ENCODE data around the gene CHD1L.
"Not testable (repeated sequence)": the region's sequence is repeated elsewhere in the genome, so short reads cannot be mapped to it uniquely, and the experiment has no call there.

Gene CHD1L

DNA sequence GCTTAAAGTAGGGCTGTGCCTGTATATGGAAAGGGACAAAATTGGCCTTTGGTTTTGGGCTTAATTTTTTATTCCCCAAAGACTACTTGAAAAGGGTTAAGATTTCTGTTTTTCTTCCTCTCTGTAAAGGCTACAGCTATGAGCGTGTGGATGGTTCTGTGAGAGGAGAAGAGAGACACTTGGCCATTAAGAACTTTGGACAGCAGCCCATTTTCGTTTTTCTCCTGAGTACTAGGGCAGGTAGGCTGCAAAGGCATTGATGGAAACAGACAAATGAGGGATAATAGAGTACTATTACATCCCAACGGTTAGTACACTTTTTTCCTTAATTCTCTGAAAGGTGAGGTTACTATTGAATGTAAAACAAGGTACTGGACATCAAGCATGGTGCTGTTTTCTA, 29.6 kb downstream of the CHD1L start:
- no peak for DNase-seq

DNA sequence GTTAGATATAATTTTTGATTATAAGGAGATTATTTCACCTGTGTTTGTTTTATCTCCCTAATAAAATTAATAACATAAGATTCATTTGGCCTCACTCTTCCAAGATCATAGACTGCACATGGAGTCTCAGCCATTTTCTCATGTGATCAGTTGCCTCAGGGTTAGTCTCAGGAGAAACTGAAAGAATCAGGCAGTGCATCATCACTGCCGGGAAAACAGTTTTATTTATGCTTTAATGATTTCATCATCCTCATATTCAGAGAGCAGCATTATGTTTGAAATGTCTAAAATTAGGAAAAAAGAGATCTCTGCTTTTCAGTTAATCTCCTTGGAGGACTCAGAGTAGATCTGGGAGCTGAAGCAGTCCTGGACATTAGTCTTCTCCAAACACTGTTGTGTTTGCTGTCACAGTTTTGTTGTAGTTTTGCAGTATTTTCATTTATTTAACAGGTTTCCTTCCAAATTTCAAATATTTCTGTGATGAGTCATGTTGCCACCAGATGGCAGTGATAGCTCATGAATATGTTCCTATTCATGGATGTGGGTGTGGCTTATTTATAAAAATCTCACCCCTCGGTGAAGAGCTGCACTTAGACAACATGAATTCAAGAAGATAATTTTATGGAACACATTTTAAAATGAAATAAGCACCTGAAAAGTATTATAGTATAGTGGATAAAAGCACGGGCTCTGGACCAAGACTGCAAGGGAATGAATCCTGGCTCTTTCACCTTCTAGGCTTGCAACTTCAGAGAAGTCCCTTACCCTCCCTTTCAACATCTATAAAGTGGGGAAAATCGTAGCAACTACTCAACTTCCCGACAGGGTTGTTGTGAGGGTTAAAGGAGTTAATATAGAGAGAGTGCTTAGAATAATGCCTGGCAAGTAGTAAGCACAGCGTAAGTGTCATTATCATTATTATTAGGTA, 31.2 kb downstream of the CHD1L start:
- DNase-seq = no peak

DNA sequence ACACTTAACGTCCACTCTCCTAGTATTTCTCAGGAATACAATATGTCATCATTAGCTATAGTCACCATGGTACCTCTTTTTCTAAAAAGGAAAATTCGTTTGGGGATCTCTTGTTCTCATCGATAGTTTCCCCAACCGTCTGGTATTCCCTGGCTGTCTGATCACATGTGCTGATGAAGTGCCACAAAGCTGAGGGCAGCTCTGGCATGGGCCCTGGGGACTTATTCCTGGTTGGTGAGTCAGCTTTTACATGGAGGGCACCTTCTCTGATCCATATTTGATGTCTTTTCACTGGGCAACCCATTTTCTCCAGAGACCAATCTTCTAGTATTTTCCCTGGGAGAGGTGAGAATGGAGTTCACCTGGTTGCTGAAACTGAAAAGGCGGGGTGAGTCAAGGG, 39.5 kb downstream of the CHD1L start:
- DNase-seq = no peak

DNA sequence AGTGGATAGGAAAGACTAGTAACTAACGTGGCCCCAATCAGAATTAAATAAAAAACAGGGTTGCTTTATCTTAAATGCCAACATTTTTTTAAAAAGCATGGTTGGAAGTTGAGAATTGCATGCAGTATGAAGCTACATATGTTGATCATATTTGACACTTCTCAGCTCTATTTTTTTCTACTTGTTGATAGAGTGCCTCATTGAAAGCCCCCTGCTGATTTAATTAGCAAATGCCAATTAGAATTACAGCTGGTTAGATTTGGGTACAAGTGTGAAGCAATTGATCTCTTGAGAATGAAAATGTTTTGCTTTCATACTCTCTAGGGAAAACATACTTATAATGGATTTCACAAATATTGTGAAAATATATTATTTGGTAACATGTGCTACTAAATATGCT, 40.5 kb downstream of the CHD1L start:
- no peak for DNase-seq

DNA sequence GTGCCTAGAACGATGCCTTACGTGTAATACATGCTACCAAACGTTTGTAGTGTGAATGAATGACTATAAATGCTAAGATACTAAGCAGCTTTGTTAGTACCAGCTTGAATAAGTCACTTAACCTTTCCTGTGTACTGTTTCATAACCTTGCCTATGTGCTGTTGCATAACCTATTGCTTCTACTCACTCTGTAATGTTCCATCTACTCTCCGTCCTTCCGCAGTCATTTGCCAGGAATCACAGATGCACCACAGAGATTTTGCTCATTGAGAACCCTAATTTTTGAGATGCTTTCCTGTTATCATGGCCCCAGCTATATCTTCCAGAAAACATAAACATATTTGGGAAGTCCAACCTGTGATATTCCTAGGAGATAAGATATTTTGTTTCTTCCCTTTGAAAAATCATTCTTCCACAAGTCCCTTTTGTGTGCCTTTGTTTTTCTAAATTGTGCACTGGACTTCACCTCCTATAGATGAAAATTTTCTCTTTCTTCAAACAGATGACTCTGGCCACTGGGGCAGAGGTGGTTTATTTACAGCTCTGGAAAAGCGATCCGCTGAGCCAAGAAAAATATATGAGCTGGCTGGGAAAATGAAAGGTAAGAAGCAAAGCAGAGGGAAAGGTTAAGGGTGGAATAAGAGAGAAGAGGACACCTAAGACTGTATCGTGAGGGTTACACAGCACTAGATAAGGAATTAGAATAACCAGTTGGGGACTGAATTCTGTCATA, 44.8 kb downstream of the CHD1L start:
- DNase-seq = no peak

DNA sequence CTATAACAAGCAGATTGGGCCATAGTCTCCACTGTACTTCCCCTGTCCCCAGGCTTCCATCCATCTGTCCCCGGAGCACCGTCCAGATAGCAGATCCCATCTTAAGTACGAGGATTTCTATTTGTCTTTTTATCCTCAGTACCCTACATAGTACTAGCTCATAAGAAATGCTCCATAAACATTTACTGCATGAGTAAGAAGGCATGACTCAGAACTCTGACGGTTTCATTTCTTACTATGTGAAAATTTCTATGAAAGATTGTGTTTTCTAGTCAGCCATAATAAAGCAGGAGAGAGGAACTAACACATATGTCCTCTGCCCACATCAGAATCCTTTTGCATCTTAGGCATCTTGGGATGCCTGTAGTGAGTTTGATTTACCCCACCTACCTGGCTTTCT, 49.5 kb downstream of the CHD1L start:
- DNase-seq = no peak

DNA sequence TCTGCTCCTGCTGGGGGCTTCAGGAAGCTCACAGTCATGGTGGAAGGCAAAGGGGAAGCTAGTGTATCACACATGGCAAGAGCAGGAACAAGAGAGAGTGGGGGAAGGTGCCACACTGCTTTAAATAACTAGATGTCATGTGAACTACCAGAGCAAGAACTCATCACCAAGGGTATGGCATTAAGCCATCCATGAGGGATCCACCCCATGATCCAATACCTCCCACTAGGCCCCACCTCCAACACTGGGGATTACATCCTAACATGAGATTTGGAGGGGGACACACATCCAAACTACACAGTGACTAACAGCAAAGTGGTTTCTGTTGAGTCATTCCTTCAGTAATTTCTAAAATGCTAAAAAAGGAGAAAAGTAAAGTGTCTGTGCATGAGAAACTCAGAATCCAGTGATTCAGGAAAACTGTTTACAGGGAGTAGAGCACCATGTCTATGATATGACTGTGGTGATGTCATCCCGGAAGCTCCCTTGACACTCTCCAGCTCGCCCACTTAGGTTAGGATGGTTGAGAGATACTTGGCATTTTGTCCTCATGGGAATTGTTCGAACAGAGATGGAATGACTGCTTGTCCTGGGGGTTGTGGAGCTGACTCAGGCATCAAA, 50.3 kb downstream of the CHD1L start:
- DNase-seq = no peak

DNA sequence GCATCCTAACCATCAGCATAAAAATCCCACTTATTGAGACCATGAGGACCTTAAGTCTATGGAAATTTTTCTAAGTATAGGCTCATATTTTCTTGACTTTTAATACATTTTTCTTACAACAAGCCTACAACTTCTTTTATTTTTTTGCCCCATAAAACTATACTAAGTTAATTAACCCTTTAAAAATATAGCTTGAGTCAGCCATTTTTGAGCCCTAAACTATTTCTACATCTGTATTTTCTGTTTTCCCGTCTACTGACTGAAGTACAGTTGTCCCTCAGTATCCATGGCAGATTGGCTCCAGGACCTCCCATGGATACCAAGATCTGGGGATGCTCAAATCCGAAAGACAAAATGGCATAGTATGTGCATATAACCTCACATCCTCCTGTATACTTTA, 55.0 kb downstream of the CHD1L start:
- DNase-seq = no peak

DNA sequence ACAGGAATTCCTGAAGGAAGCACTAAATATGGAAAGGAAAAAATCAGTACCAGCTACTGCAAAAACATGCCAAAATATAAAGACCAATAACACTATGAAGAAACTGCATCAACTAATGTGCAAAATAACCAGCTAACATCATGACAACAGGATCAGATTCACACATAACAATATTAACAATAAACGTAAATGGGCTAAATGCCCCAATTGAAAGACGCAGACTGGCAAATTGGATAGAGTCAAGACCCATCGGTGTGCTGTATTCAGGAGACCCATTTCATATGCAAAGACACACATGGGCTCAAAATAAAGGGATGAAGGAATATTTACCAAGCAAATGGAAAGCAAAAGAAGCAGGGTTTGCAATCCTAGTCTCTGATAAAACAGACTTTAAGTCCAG, 63.3 kb downstream of the CHD1L start:
- DNase-seq = not testable (repeated sequence)

DNA sequence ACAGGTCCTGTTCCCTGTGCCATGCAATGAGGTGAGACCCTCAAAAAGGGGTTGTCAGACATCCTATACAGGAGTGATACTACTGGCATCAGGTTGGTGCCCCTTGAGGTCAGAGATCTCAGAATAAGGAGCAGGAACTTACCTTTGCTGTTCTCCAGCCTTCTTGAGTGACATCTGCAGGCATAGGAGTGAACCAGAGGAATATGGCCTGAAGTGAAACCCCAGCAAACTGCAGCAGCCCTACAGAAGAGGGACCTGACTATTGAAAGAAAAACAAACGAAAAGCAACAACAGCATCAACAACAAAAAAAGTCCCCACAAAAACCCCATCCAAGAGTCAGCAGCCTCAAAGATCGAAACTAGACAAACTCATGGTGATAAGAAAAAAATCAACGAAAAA, 74.5 kb downstream of the CHD1L start:
- DNase-seq = no peak

DNA sequence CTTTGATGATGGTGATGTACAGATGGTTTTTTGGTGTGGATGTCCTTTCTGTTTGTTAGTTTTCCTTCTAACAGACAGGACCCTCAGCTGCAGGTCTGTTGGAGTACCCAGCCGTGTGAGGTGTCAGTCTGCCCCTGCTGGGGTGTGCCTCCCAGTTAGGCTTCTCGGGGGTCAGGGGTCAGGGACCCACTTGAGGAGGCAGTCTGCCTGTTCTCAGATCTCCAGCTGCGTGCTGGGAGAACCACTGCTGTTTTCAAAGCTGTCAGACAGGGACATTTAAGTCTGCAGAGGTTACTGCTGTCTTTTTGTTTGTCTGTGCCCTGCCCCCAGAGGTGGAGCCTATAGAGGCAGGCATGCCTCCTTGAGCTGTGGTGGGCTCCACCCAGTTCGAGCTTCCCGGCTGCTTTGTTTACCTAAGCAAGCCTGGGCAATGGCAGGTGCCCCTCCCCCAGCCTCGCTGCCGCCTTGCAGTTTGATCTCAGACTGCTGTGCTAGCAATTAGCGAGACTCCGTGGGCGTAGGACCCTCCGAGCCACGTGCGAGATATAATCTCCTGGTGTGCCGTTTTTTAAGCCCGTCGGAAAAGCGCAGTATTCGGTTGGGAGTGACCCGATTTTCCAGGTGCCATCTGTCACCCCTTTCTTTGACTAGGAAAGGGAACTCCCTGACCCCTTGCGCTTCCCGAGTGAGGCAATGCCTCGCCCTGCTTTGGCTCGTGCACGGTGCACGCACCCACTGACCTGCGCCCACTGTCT, 84.6 kb downstream of the CHD1L start:
- not testable (repeated sequence) for DNase-seq

DNA sequence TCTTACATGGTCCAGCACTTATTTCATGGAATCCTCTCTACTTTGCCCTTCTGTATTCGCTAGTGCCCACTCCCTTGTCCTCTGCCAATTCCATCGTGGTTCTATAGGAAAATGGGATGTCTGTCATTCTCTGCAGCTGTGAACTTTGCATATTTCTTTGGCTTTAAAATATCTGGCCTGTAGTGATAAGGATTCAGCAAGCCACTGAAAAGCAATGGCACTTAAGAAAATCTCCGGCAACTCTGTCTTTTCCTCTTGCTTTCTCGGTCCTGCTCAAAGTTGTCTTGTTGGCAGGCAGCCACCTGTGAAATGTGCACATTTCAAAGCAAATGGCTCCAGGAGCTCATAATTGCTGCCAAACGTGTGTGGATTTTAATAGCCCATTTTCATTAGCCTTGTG, 91.8 kb downstream of the CHD1L start:
- no peak for DNase-seq

DNA sequence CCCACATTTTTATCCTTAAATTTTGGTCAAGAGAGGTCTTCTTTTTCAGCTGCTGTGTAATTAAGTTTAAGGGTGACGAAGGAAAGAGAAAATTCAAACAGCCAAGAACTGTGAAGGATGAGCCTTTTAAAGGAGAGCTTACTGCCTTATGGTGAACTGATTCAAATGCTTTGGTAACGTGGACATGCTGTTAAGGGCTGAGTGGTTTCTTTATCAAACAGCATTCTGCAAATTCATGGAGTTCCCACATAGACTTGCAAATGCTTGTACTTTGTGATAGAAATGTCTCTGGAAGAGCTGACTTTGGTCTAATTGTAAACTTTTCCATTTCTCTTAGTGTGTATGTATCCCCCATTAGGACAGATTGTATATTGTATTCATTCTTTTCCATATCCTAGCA, 93.8 kb downstream of the CHD1L start:
- DNase-seq = no peak

DNA sequence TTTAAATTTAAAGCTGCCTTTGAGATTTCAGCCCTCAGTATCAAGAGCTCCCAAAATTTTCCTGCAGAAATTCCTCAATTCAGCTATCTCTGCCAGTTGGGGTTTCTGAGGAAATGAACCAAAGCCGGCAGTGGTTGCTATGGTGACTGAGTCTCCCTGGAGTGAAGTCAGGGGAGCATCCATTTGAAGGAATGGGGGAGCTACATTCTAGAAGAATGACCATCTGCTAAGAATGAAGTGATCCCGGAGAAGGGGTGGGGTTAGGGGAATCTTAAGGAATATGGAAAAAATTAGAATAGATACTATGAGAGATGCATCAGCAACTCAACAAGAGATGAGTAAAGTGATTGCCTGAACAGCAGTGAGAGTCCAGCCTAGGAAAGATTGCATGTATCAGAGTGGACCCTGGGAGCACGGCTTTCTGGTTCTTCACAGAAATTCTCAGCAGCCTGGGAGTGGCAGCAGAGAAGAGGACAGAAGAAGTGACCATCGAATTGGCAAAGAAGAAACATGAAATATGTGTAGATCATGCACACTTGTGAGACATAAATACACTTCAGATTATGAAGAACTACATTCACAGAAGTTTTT, 94.7 kb downstream of the CHD1L start:
- no peak for DNase-seq

DNA sequence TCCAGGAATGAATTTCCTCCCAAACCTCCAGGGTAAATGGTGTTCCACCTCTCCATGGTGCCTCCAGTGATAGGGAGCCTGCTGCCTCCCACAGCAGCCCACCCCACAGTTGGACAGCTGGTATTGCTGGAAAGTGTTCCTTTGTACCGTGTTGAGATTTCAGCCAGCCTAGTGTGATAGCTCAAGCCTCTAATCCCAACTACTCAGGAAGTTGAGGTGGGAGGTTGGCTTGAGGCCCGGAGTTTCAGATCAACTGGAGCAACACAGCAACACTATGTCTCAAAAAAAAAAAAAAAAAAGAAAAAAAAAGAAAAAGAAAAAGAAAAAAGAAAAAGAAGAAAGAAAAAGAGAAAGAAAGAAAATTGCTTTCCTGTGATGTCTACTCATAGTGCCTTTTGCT, 96.1 kb downstream of the CHD1L start:
- no peak for DNase-seq

DNA sequence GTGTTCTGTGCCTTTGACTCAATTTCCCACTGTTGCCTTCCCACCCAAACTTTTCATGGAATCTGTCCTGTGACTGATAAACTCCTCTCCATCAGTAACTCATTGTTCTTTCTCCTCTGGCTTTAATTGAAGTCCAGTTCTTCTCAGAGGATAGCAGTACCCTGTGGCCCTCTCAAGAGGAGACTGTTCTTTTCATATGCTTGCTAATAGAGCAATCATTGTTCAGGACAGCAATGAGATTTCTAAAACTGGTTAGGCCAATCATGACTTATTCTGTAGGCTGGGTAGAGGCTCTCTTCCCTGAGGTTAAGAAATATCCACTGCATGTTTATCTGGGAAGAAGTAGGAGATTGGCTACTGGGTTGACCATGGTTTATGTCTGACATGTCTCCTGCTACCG, 98.8 kb downstream of the CHD1L start:
- DNase-seq = no peak

Data from activated effector memory CD4-positive, alpha-beta T cell treated with anti-CD3 and anti-CD28 coated beads, Interleukin-2, amount 50 U/mL, for 16 hours (primary cell).